OCI-LY7 (cell line): ENCODE measurements around the gene COP1. TPM values are rescaled to one million over a fixed set of nuclear protein-coding genes. Genes with fewer than 3 reads are reported as not detected.
A peak's percentile ranks its signal among the peaks of the same experiment; 100 is the strongest.

Experiments
- Bru-seq: library from RNA; stranded (reverse); fragments of 400-500 nt; gene quantifications from one replicate; lab custom pipeline; 2021; lab: Mats Ljungman, UMichigan
- BruChase-seq, 2 experiments: library from RNA; stranded (reverse); fragments of 400-500 nt; gene quantifications; one replicate each; lab custom pipeline; 2021; lab: Mats Ljungman, UMichigan
- BruUV-seq: library from RNA; stranded (reverse); fragments of 400-500 nt; replicated peaks from 2 replicates; lab custom pipeline; 2021; lab: Mats Ljungman, UMichigan
- CTCF ChIA-PET: fragments of 300-600 bp; sonication (Branson Sonifier 250); formaldehyde crosslinking; loops from one replicate; lab custom pipeline; 2022; ENCODE audit warnings: antibody characterized with exemption; ENCODE audit not compliant: unreplicated experiment; lab: Charles Lee
- POLR2A ChIA-PET: fragments of 300-600 bp; sonication (Branson Sonifier 250); formaldehyde crosslinking; loops from one replicate; lab custom pipeline; 2022; ENCODE audit warnings: antibody characterized with exemption; lab: Charles Lee
- DNase-seq: peaks from one replicate; pipeline ENCODE4 v3.0.0-alpha.2; 2015; ENCODE audit warnings: low spot score
- H2AFZ ChIP-seq: fragments of 200-600 bp; sonication (generic), shearing (Covaris generic); 2 replicates; pipeline ENCODE4 v1.6.1; 2014; ENCODE audit warnings: mild to moderate bottlenecking, antibody characterized with exemption, low read length, moderate library complexity
- H3K27ac ChIP-seq: fragments of 200-600 bp; sonication (generic); 2 replicates; pipeline ENCODE4 v1.5.1; 2014; ENCODE audit warnings: mixed run types, low read depth, mild to moderate bottlenecking, moderate library complexity, low read length, inconsistent platforms; ENCODE audit not compliant: poor library complexity, severe bottlenecking
- H3K36me3 ChIP-seq: fragments of 200-600 bp; sonication (generic); 2 replicates; pipeline ENCODE4 v1.6.1; 2014; ENCODE audit warnings: mild to moderate bottlenecking, antibody characterized with exemption, low read length, moderate library complexity, mixed read lengths; ENCODE audit not compliant: insufficient read depth
- H3K4me1 ChIP-seq: fragments of 200-600 bp; sonication (generic); 2 replicates; pipeline ENCODE4 v1.5.1; 2014; ENCODE audit warnings: mild to moderate bottlenecking, low read length; ENCODE audit not compliant: insufficient read depth, poor library complexity, severe bottlenecking
- H3K4me2 ChIP-seq: fragments of 200-600 bp; sonication (generic); 2 replicates; pipeline ENCODE4 v1.6.1; 2014; ENCODE audit warnings: mild to moderate bottlenecking, low read length
- H3K4me3 ChIP-seq: fragments of 200-600 bp; sonication (generic); 2 replicates; pipeline ENCODE4 v1.5.1; 2014; ENCODE audit warnings: mild to moderate bottlenecking, low read depth, low read length; ENCODE audit not compliant: poor library complexity, severe bottlenecking
- H3K79me2 ChIP-seq: fragments of 200-600 bp; sonication (generic); 2 replicates; pipeline ENCODE4 v1.6.1; 2016; ENCODE audit warnings: low read depth, mild to moderate bottlenecking, low read length, moderate library complexity, mixed read lengths; ENCODE audit not compliant: insufficient read depth
- H3K9me2 ChIP-seq: fragments of 200-600 bp; sonication (generic); 2 replicates; pipeline ENCODE4 v1.6.1; 2016; ENCODE audit warnings: mild to moderate bottlenecking, low read length, mixed read lengths; ENCODE audit not compliant: insufficient read depth
- H3K9me3 ChIP-seq: fragments of 200-600 bp; sonication (generic); 2 replicates; pipeline ENCODE4 v1.6.1; 2014; ENCODE audit warnings: mild to moderate bottlenecking, mixed run types, low read length, mixed read lengths
- H4K20me1 ChIP-seq: fragments of 200-600 bp; sonication (generic); 2 replicates; pipeline ENCODE4 v1.6.1; 2014; ENCODE audit warnings: mild to moderate bottlenecking, antibody characterized with exemption, low read length, moderate library complexity, mixed read lengths; ENCODE audit not compliant: insufficient read depth
- CTCF ChIP-seq: fragments of 200-600 bp; sonication (generic); conservative IDR thresholded peaks from 2 replicates; pipeline ENCODE4 v1.5.1; 2014; ENCODE audit warnings: mild to moderate bottlenecking, antibody characterized with exemption, low read length, moderate library complexity, mixed read lengths
- EZH2phosphoT487 ChIP-seq: fragments of 200-600 bp; sonication (generic); IDR thresholded peaks from 2 replicates; pipeline ENCODE4 v1.6.1; 2018; ENCODE audit warnings: low read depth, borderline replicate concordance, mild to moderate bottlenecking, mixed run types, antibody characterized with exemption, low read length, moderate library complexity, mixed read lengths
- intact Hi-C: fragments of 100-400 bp; cut with micrococcal nuclease; formaldehyde crosslinking; loops from one replicate; pipeline ENCODE4 v1.10.0; 2022; ENCODE audit not compliant: unreplicated experiment
- long read RNA-seq: library from polyadenylated mRNA; stranded (forward); transcript quantifications from one replicate; pipeline ENCODE4 v2.0.0, GENCODE V29; 2022
- total RNA-seq, 2 experiments: library from RNA; depleted of rRNA in 1 of 2; stranded (reverse); fragments of >200 nt in 1 of 2; shearing (Covaris generic) in 1 of 2; gene quantifications; 2 replicates each; pipeline ENCODE4 v1.2.3, GENCODE V29; 2014 to 2022

The COP1 gene
- total RNA-seq (2014; rRNA removed; shearing (Covaris generic)) (75.2 and 78.2 TPM in 2 replicates), total RNA-seq (2022) (76.9 and 92.6 TPM in 2 replicates), Bru-seq, nascent RNA (percentile 95 among the genes with signal in this experiment), BruChase-seq, experiment 1, labeled RNA remaining after a 6-hour chase (percentile 87 among the genes with signal in this experiment), BruChase-seq, experiment 2, labeled RNA remaining after a 2-hour chase (percentile 84 among the genes with signal in this experiment)
- long read RNA-seq, transcript COP1-201 (19 exons, 2,124 nt): minor isoform, 13 of 203 reads
- long read RNA-seq, transcript COP1-204 (20 exons, 3,033 nt): major isoform, 88 of 203 reads
- long read RNA-seq, partial matches to known transcripts: 4 of 203 reads
- long read RNA-seq, other reads (novel, unspliced or antisense): 95 of 203 reads

DNA sequence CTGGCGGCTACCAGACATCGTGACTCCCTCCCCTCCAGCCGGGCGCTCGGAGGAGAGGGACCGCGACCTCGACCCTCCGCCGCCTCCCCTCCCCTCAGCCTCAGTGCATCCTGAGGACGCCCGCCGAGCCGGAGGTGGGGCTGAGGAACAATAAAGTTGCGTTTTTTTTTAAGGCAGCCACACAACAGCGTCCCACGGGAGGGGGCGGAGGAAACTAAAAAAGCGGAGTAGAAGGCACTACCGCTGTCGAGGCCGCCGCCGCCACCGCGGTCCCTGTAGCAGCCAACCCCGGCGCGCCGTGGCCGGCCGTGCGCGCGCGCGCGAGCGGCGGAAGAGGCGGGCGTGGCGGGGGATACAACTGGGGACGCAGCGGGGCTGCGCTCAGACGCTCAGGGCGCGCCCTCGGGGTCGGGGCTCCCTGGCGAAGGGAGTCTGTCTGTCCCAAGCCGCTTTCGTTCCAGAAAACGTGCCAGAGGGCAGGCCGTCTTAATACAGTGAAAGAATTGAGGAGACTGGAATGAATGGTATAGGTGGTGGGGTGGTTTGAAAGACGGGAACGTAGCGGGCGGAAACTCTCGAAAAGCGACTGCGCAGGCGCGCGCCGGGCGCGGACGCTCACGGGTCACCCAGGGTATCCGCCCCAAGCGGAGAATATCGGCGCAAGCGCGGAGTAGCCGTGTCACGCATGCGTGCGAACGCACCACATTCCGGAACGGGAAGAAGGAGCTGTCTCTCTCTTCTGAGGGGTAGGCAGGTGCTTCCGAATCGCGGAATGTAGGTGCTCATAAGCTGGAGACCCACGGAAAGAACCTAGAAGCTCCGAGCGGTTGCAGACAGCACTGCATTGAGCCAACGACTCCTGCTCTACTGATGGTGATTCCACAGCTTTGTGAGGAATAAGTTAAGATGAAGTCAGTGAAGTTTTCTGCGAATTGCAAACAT is at the start of gene COP1:
Gene COP1, minus strand, starts transcription at position 326 of the 942 bp plus-strand sequence. Its CDS starts 308 bp downstream, at position 18.
- Histone ChIP-seq H3K4me1 (peaks cover 30% of the 10 kb centered on the region), H3K4me2 (peak within 1 kb of the TSS; percentile 88), H4K20me1 (peaks cover 27% of the 10 kb centered on the region), H3K79me2 (peaks cover 64% of the 10 kb centered on the region), H3K36me3 (peaks cover 7% of the 10 kb centered on the region; the same call in 1 of the 2 replicates), H3K27ac (peak within 1 kb of the TSS; percentile 94), H3K9me2 (no peaks in the 10 kb centered on the region), H2AFZ (peak within 1 kb of the TSS; percentile 68), H3K4me3 (peak within 1 kb of the TSS; percentile 99), H3K9me3 (no peaks in the 10 kb centered on the region)
- CTCF ChIA-PET: no interaction called here
- POLR2A ChIA-PET: interaction anchor here (0.5 to 1.3 kb wide), 16 partner anchors 8 to 643 kb away, joined by 3 to 12 read pairs (median 3); no protein-coding TSS in a partner anchor
- TF ChIP-seq EZH2phosphoT487: no peak
- TF ChIP-seq CTCF: 0 out of 2 replicates have a peak, but pooled peaks have one; percentile 8
- intact Hi-C loops: loop anchor here (1.0 to 10.0 kb wide), 2 partner anchors 88 to 1182 kb away; partner anchors contain the start of gene MRPS14
- DNase-seq: peak; percentile 99
- no TSS peak for BruUV-seq

DNA sequence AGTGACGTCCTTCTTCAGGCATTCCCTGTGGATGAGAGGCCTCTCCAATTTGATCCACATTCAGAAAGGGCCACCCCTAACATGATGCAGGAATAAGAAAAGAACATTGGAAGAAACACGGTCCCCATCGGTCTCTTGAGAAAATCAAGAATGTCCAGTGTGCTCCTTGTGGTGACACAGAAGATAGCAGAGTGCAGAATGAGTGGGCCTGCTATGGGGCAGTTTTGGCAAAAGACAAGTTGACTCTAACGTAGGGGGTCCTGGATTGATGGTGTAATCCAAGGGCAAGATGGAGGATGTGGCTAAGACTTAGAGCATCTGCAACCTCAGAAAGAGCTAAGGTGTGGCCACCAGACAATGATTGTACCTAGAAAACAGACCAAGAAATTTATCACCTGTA is 45.1 kb upstream of the COP1 start:
- Histone ChIP-seq H4K20me1 (no peaks in the 10 kb centered on the region), H3K4me1 (no peaks in the 10 kb centered on the region), H3K4me2 (no peak overlapping the region), H3K9me3 (no peaks in the 10 kb centered on the region), H3K27ac (no peak overlapping the region), H3K4me3 (no peak overlapping the region), H3K36me3 (no peaks in the 10 kb centered on the region), H3K79me2 (no peaks in the 10 kb centered on the region), H2AFZ (no peak overlapping the region), H3K9me2 (no peaks in the 10 kb centered on the region)
- BruUV-seq: no TSS peak
- no peak for DNase-seq
- TF ChIP-seq EZH2phosphoT487: no peak
- no peak for TF ChIP-seq CTCF
- intact Hi-C loops: no loop called here
- ChIA-PET CTCF (no interaction called here), POLR2A (no interaction called here)
